GM19455 (cell line): Measurements from ENCODE around the gene ZBTB7C.

ENCODE experiments used
- ATAC-seq: cut with Tn5 transposase; IDR thresholded peaks from one replicate; pipeline ENCODE4 v1.9.1; 2021; ENCODE audit not compliant: unreplicated experiment

Gene ZBTB7C

DNA sequence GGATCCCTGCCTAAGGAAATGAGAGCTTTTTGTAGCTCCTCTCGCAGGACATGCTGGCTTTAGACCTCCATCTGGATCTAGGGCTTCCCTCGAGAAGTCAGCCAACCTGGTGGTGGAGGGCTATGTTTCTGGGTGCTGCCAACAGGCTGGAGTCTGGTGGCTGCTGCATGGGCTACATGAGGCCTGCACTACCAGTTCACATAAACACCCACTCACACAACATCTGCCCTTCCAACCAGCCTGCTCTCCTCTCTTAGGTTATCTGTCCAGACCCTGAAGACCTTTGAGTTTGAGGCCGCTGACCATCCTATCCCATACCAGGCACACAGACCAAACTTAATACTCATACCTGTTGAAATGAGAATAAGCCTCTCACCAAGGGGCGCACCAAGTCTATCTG is 427.4 kb downstream of the ZBTB7C start:
- no peak for ATAC-seq

DNA sequence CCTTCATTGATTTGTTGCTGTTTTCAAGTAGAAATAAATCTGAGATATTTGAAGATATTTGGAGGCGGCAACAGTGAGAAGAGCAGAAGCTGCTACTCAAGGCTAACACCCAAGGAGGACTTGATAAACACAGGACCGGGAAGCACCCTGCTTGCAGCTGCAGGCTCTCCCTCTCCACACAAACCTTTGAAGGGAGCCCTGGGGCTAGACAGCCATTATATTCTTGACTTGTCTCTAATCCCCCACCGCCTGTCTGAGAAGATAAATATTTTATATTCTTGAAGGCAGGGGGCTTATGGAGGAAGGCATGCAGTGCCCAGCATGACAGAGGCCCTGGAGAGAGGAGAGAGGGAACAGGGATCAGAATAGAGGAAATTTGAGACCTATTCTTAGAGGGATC is 427.9 kb downstream of the ZBTB7C start:
- no peak for ATAC-seq

DNA sequence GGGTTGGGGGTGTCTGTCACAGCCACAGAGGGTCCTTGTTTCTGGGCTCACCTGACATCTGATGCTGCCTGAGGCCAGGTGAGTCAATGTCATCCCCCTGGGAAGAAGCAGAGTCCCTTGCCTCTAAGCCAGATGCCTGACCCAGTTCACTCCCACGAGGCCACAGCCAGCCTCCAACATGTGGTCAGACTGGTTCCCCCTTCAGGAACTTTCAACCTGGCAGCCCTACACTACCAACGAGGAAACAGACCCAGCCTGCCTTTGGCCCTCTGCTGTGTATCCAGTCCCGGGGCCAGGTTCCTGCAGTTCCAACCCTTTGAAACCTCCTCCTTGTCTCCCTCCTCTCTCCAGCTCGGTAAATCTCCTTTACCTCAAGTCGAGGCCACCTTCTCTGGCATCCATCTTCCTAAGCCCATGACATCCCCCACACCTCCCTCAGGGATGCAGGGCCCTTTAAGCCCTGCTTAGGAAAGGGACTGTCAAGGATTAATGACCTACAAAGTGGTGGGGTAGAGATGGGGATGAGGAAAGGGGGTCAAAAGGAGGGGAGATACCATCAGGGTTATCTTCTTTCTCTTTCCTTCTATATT is 429.5 kb downstream of the ZBTB7C start:
- no peak for ATAC-seq

DNA sequence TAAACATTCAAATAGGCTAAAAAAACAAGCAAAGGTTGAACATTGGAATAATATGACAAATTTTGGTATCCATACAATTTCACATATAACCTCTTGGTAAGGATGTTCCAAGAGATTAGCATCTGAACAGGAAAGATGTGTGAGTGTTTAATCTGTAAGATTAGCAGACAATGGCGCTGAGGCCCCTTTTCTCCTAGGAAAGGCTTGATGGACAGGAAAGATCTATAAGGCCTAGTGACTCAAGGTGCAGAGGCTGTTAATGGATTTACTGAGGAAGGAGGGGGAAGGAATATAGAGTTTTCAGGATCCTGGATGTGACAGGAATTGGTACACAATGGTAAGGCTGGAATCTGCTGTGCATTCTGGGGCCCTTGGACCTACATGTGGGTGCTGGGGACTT is 430.6 kb downstream of the ZBTB7C start:
- no peak for ATAC-seq

DNA sequence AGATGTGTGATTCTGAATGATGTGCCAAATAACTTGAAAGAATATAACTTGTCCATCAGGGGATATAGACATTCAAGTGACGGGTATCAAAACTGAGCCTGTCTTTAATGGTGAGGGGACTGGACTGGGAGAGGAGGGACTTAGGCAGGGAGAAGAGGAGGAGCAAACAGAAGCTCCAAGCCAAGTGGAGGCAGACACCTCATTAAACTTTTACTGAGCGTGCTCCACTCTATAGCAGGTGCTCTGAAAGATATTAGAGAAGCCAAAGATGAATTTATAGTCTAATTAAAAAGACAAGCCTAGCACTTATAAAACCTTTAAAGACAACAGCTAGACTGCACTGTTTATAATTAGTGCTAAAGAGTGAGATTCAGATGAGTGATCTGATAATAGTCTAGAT is 431.0 kb downstream of the ZBTB7C start:
- no peak for ATAC-seq
